GM08714 (cell line): ENCODE results near the gene KRTAP10-1.

Source experiments
- H3K4me3 ChIP-seq: fragments of 200-500 bp; sonication (Bioruptor generic); 2 replicates; pipeline ENCODE4 v1.5.1; 2014; ENCODE audit warnings: mild to moderate bottlenecking, low read length, inconsistent platforms
- ZNF274 ChIP-seq: IDR thresholded peaks from 2 replicates; pipeline ENCODE4 v1.6.1; 2012; ENCODE audit warnings: mild to moderate bottlenecking, low read depth, low read length

The KRTAP10-1 gene

GRCh38 chr21:44523567-44524413, 16.2 kb downstream of the KRTAP10-1 start:
- no peak overlapping the region for H3K4me3 ChIP-seq
- no peak for TF ChIP-seq ZNF274

- TF ChIP-seq ZNF274: no peak
These were observed 17.2 kb downstream of the KRTAP10-1 start for GRCh38 chr21:44522753-44523204.

GRCh38 chr21:44521928-44522752, 17.9 kb downstream of the KRTAP10-1 start:
- no peak overlapping the region for H3K4me3 ChIP-seq
- TF ChIP-seq ZNF274: no peak

More at GRCh38 chr21:44522753-44523204, 17.2 kb downstream of the KRTAP10-1 start:
- H3K4me3 ChIP-seq: no peak overlapping the region

GRCh38 chr21:44521301-44521927, 18.6 kb downstream of the KRTAP10-1 start:
- H3K4me3 ChIP-seq: no peak overlapping the region
- no peak for TF ChIP-seq ZNF274

GRCh38 chr21:44520326-44521300, 19.4 kb downstream of the KRTAP10-1 start:
- TF ChIP-seq ZNF274: no peak
- H3K4me3 ChIP-seq: no peak overlapping the region

GRCh38 chr21:44519346-44520325, 20.4 kb downstream of the KRTAP10-1 start:
- TF ChIP-seq ZNF274: no peak
- no peak overlapping the region for H3K4me3 ChIP-seq

GRCh38 chr21:44518686-44519085, 21.3 kb downstream of the KRTAP10-1 start:
- TF ChIP-seq ZNF274: no peak
- H3K4me3 ChIP-seq: no peak overlapping the region

GRCh38 chr21:44517175-44517899, 22.7 kb downstream of the KRTAP10-1 start:
- H3K4me3 ChIP-seq: no peak overlapping the region
- TF ChIP-seq ZNF274: no peak

- no peak overlapping the region for H3K4me3 ChIP-seq
- no peak for TF ChIP-seq ZNF274
These were observed 23.2 kb downstream of the KRTAP10-1 start for GRCh38 chr21:44516828-44517174.

GRCh38 chr21:44516342-44516741, 23.7 kb downstream of the KRTAP10-1 start:
- H3K4me3 ChIP-seq: no peak overlapping the region
- TF ChIP-seq ZNF274: no peak

- H3K4me3 ChIP-seq: no peak overlapping the region
These were observed 24.4 kb downstream of the KRTAP10-1 start for GRCh38 chr21:44515359-44516165.

More at GRCh38 chr21:44515359-44516165, 24.4 kb downstream of the KRTAP10-1 start:
- TF ChIP-seq ZNF274: no peak
